ELF-1 (cell line): Measurements from ENCODE around the gene DNAI2.
"Not testable (repeated sequence)": the region's sequence is repeated elsewhere in the genome, so short reads cannot be mapped to it uniquely, and the experiment has no call there.

ENCODE experiments used
- DNase-seq: peaks from one replicate; pipeline ENCODE4 v3.0.0-alpha.2; 2016; ENCODE audit warnings: low read depth, low spot score

Gene DNAI2

GRCh38 chr17:74245145-74245831 lies 28.7 kb upstream of the DNAI2 start:
- DNase-seq = peak; percentile 78

GRCh38 chr17:74245871-74246270 lies 28.2 kb upstream of the DNAI2 start:
- no peak for DNase-seq

GRCh38 chr17:74249590-74250270 lies 24.3 kb upstream of the DNAI2 start:
- no peak for DNase-seq

- DNase-seq = no peak
These were observed 23.6 kb upstream of the DNAI2 start for GRCh38 chr17:74250324-74250995.

GRCh38 chr17:74251051-74251450 lies 23.0 kb upstream of the DNAI2 start:
- no peak for DNase-seq

- no peak for DNase-seq
These were observed 22.5 kb upstream of the DNAI2 start for GRCh38 chr17:74251569-74251968.

- no peak for DNase-seq
These were observed 21.8 kb upstream of the DNAI2 start for GRCh38 chr17:74252211-74252610.

GRCh38 chr17:74253036-74253435 lies 21.0 kb upstream of the DNAI2 start:
- peak; percentile 27 for DNase-seq

GRCh38 chr17:74257311-74257710 lies 16.7 kb upstream of the DNAI2 start:
- no peak for DNase-seq

- DNase-seq = peak; percentile 38
These were observed 14.1 kb upstream of the DNAI2 start for GRCh38 chr17:74259667-74260524.

- DNase-seq = peak; percentile 76
These were observed 13.5 kb upstream of the DNAI2 start for GRCh38 chr17:74260525-74260850.

- DNase-seq = no peak
These were observed 11.4 kb upstream of the DNAI2 start for GRCh38 chr17:74262601-74263000.

GRCh38 chr17:74267054-74267453 lies 7.0 kb upstream of the DNAI2 start:
- DNase-seq = not testable (repeated sequence)

GRCh38 chr17:74267579-74267978 lies 6.5 kb upstream of the DNAI2 start:
- no peak for DNase-seq

- no peak for DNase-seq
These were observed 6.0 kb upstream of the DNAI2 start for GRCh38 chr17:74267987-74268499.

GRCh38 chr17:74268558-74268957 lies 5.5 kb upstream of the DNAI2 start:
- no peak for DNase-seq

- no peak for DNase-seq
These were observed 3.7 kb upstream of the DNAI2 start for GRCh38 chr17:74270333-74270732.

GRCh38 chr17:74271281-74271680 lies 2.8 kb upstream of the DNAI2 start:
- DNase-seq = peak; percentile 57

- DNase-seq = no peak
These were observed 2.0 kb upstream of the DNAI2 start for GRCh38 chr17:74271901-74272561.

- peak; percentile 68 for DNase-seq
These were observed 1.3 kb upstream of the DNAI2 start for GRCh38 chr17:74272731-74273201.

GRCh38 chr17:74274709-74275340 lies 791 bp downstream of the DNAI2 start:
- DNase-seq = no peak
